Femur (tissue), 1 donor: ENCODE results near the gene PNPLA5.
"Not testable (repeated sequence)": the region's sequence is repeated elsewhere in the genome, so short reads cannot be mapped to it uniquely, and the experiment has no call there.

ENCODE experiments used
- DNase-seq: peaks from one replicate; pipeline ENCODE4 v3.0.0-alpha.2; 2017

The PNPLA5 gene

GRCh38 chr22:43879901-43880540 lies 11.8 kb downstream of the PNPLA5 start:
- no peak for DNase-seq

DNA sequence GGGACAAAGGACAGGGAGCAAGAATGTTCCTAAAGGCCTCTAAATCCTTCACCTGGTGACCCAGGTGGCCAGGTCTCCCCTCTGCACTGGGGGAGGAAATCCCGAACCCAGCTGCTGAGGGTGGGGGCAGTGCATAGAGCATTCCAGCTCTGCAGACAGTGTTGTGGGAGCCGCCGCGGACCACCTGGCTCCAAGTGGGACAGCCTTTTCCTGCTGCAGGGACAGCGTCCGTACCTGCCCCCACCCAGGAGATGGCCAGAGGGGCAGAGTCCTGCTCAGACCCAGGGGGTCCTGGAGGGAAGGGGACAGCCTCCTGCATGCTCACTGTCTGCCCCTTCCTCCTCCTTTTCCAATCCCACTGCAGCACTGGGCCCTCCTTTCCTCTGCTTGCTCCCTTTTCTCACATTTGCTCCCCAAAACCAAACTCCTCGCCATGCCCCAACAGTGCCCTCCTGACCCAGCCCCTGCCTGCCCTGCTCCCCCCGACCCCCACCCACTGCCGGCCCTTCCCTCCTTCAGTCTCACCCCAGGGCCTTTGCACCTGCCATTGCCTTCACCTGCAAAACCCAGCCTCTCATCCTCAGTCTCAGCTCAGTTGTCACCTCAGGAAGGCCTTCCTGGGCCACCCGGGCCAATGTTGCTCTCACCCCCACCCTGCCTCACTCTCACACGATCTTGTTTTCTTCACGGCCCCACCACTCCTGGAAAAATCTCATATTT lies 12.8 kb downstream of the PNPLA5 start:
- no peak for DNase-seq

- DNase-seq = no peak
These were observed 13.6 kb downstream of the PNPLA5 start for GRCh38 chr22:43878079-43878795.

GRCh38 chr22:43876866-43877509 lies 14.8 kb downstream of the PNPLA5 start:
- no peak for DNase-seq

- DNase-seq = no peak
These were observed 22.0 kb downstream of the PNPLA5 start for GRCh38 chr22:43869799-43870198.

- not testable (repeated sequence) for DNase-seq
These were observed 22.8 kb downstream of the PNPLA5 start for GRCh38 chr22:43869001-43869400.

- DNase-seq = peak; percentile 80
These were observed 23.8 kb downstream of the PNPLA5 start for GRCh38 chr22:43867839-43868635.

- DNase-seq = no peak
These were observed 29.0 kb downstream of the PNPLA5 start for GRCh38 chr22:43862882-43863202.

DNA sequence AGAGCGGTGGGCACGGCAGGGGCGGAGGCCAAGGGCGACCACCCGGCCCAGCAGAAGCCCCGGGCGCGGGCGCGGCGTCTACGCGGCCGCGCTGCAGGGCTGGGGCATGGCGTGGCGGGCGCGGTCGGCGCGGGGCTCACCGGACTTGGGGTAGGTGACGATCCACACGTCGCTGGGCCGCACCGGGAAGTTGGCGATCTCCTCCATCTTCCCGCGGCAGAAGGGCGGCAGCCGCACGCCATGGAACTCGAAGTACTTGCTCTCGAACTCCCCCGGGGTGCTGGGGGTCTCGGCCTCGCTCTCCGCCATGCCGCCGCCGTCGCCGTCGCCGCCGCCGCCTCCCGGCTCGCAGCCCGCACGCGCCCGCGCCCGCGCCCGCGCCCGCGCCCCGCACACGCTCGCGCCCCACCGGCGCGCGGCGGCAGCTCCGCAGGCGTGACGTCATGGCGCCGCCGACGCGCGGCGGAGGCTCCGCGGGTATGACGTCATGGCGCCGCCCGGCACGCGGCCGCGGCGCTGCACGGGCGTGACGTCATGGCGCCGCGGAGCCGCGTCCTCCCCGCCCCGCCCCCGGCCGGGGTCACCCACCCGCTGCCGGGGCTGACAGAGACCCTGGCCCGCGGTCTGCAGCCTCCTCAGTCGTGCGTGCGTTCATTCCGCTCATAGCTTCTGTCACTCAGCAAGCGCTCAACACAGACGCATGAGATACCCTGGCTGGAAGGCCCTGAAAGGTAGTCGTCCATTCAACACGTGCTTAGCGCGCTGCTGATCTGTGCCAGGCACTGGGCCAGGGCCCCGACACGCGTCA lies 29.5 kb downstream of the PNPLA5 start, which contains the start of gene SULT4A1:
Gene SULT4A1 (minus strand): TSS at position 440 of the 808 bp plus-strand sequence. CDS start 131 bp downstream, at position 309.
- DNase-seq = no peak

DNA sequence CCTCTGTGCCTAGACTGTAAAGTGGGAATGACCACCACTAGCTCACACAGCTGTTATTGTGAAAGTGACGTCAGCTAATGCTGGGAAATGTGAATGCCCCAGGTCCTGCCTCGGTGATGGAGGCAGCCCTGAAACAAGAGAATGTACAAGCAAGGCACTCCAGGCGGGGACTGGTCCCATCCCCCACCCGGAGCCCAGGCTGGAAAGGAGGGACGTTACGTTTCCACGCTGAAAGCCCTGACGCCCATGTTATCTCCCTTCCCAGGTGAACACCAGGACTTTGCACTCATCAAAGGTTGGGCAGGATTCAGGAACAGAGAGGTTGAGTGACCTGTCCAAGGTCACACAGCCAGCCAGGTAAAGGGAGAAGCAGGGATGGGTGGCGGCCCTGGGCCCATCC lies 30.3 kb downstream of the PNPLA5 start:
- no peak for DNase-seq

GRCh38 chr22:43860831-43861230 lies 31.0 kb downstream of the PNPLA5 start:
- DNase-seq = no peak

DNA sequence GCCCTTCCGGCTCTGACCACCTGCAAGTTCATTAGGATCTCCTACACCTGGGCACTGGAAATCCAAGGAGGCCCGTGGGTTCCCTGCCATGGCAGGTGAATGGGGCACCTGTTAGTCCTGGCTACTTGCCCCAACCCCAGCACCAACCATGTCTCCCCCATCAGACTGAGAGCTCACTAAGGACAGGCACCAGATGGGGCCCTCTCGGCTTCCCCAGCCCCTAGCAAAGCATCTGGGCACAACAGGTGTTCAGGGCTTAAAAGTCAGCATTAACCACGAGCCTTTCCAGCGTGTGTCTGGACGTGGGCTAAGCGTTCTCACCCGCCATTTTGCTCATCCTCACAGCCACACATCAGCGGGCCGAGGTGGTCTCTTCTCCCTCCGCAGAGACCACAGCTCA lies 31.7 kb downstream of the PNPLA5 start:
- no peak for DNase-seq

DNA sequence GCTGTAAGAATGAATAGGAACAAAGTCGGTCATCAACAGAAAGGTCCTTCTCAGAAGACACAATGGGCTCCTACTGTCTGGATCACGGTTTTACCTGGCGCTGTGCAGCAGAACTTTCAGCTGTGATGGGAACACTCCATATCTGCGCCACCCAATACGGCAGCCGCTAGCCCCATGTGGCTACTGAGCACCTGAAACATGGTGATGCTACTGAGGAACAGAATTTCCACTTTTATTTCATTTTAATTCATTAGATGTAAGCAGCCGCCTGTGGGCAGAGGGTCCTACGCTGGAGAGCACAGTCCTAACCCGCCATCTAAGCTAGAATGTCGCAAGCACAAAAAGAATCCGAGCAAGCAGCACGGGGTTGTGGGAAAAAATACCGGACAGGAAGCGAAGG lies 32.2 kb downstream of the PNPLA5 start:
- DNase-seq = no peak

DNA sequence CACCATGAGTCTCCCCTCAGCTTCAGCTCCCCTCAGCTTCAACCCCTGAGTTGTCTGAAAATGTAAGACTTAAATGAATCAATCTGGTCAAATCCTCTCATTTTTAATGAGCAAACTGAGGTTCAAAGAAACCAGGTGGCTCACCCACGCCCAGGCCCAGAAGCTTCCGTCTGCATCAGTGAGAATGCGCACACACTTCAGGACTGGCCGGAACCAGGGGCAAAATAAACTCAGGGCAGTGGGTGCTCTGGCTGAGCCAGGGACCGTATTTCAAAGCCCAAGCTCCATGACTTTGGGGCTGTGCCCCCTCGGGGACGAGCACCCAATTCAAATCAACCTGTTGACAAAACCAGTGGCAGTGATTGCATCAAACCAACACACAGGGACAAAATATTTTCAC lies 32.6 kb downstream of the PNPLA5 start:
- no peak for DNase-seq

GRCh38 chr22:43858156-43858895 lies 33.5 kb downstream of the PNPLA5 start:
- DNase-seq = no peak

DNA sequence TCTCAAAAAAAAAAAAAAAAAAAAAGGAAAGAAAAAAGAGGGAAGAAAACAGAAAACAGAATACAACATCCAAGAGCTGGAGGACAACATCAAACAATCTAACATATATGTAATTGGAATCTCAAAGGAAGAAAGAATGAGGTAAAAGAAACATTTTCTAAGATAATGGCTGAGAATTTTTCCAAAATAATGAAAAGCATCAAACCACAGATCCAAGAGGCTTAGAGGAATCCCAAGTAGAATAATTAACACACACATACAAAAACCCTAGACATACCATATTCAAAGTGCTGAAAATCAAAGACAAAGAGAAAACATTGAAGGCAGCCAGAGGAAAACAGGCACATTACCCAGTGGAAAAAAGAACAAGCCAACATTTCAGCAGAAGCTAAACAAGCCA lies 34.4 kb downstream of the PNPLA5 start:
- no peak for DNase-seq

DNA sequence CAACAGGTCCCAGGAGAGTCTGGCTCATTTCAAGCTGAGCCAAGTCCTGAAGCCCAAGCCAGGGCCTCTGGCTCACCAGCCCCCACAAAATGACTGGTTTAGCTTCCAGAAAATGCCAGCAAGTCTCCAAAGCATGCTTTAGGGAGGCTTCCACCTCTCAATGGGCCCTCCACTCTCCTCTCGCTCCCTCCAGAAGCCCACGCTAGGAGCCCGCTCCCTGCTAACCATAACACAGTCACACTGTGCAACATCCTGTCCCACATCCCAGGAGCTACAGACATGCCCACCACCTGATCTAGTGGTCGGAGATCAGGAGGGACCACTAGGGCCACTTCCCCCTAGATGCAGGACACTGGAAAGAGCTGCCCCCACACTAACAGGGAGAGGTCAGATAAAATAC lies 36.4 kb downstream of the PNPLA5 start:
- no peak for DNase-seq

GRCh38 chr22:43854786-43855271 lies 37.0 kb downstream of the PNPLA5 start:
- DNase-seq = no peak

- no peak for DNase-seq
These were observed 37.6 kb downstream of the PNPLA5 start for GRCh38 chr22:43854121-43854785.

GRCh38 chr22:43853328-43853931 lies 38.4 kb downstream of the PNPLA5 start:
- DNase-seq = no peak
